Fibroblast of lung (primary cell): ENCODE data around the gene CRABP2. TPM values are rescaled to one million over a fixed set of nuclear protein-coding genes. Genes with fewer than 3 reads are reported as not detected.

ENCODE experiments used
- DNase-seq, 2 donors: peaks; one replicate each; pipeline versions ENCODE4 v3.0.0 to v3.0.0-alpha.2; 2010; ENCODE audit warnings: low read depth in 2 of 2
- H2AFZ ChIP-seq: 2 replicates; pipeline ENCODE4 v1.5.1; 2012; ENCODE audit warnings: low read length, control low read depth, inconsistent platforms
- H3K27ac ChIP-seq: 2 replicates; pipeline ENCODE4 v1.5.1; 2011; ENCODE audit warnings: low read length, control low read depth; ENCODE audit not compliant: insufficient read depth
- H3K27me3 ChIP-seq: 2 replicates; pipeline ENCODE4 v1.5.1; 2011; ENCODE audit warnings: mild to moderate bottlenecking, low read length; ENCODE audit not compliant: control insufficient read depth, insufficient read depth
- H3K36me3 ChIP-seq: 2 replicates; pipeline ENCODE4 v1.5.1; 2011; ENCODE audit warnings: low read length; ENCODE audit not compliant: control insufficient read depth, insufficient read depth
- H3K4me1 ChIP-seq: 2 replicates; pipeline ENCODE4 v1.5.1; 2011; ENCODE audit warnings: low read length; ENCODE audit not compliant: control insufficient read depth, insufficient read depth; ENCODE audit errors: extremely low read depth
- H3K4me2 ChIP-seq: 2 replicates; pipeline ENCODE4 v1.5.1; 2011; ENCODE audit warnings: low read length, control low read depth; ENCODE audit not compliant: insufficient read depth; ENCODE audit errors: extremely low read depth
- H3K4me3 ChIP-seq, 4 experiments: fragments of 200-600 bp in 1 of 4; sonication (generic) in 1 of 4; replicated peaks in 1 of 4; 2 replicates each; pipeline ENCODE4 v1.5.1; 2011 to 2016; ENCODE audit warnings: low read length in 4 of 4, low read depth in 3 of 4, mild to moderate bottlenecking in 3 of 4, control low read depth in 2 of 4, inconsistent platforms in 1 of 4, mixed read lengths in 1 of 4; ENCODE audit not compliant: insufficient read depth in 1 of 4; ENCODE audit errors: control extremely low read depth in 1 of 4
- H3K79me2 ChIP-seq: 2 replicates; pipeline ENCODE4 v1.5.1; 2012; ENCODE audit warnings: mild to moderate bottlenecking, low read length, inconsistent platforms; ENCODE audit not compliant: control insufficient read depth, insufficient read depth
- H3K9ac ChIP-seq: 2 replicates; pipeline ENCODE4 v1.5.1; 2011; ENCODE audit warnings: mild to moderate bottlenecking, low read length, control low read depth; ENCODE audit not compliant: insufficient read depth
- H3K9me3 ChIP-seq: 2 replicates; pipeline ENCODE4 v1.5.1; 2012; ENCODE audit warnings: low read depth, low read length; ENCODE audit not compliant: control insufficient read depth, insufficient read depth
- H4K20me1 ChIP-seq: 2 replicates; pipeline ENCODE4 v1.5.1; 2011; ENCODE audit warnings: low read length; ENCODE audit not compliant: control insufficient read depth, insufficient read depth; ENCODE audit errors: extremely low read depth
- EZH2 ChIP-seq: IDR thresholded peaks from 2 replicates; pipeline ENCODE4 v1.5.1; 2012; ENCODE audit warnings: low read length, control low read depth, mild to moderate bottlenecking; ENCODE audit errors: missing control alignments
- polyA plus RNA-seq, 2 donors: library from polyadenylated mRNA; depleted of rRNA in 1 of 2; stranded (reverse) in 1 of 2; unstranded in 1 of 2; fragments of >200 nt; gene quantifications; 2 replicates each; pipeline ENCODE4 v1.2.1, GENCODE V29; 2011 to 2012; ENCODE audit warnings: missing spikeins in 1 of 2
- total RNA-seq: library from RNA; depleted of rRNA; stranded (reverse); fragments of >200 nt; gene quantifications from 2 replicates; pipeline ENCODE4 v1.2.1, GENCODE V29; 2014
- TF ChIP-seq, protein P1 (sequence below), 2 donors: IDR thresholded peaks in 1 of 2; conservative IDR thresholded peaks in 1 of 2; 1 replicate in 1 of 2; 2 replicates in 1 of 2; pipeline ENCODE4 v1.5.1; 2011 to 2012; ENCODE audit warnings: low read length in 2 of 2, control low read depth in 1 of 2, inconsistent platforms in 1 of 2, low read depth in 1 of 2, mild to moderate bottlenecking in 1 of 2

CRABP2 gene
- total and polyA plus RNA-seq, 2 donors (not counting 1 experiment from before 2014, with no cell fraction given): 48.9 to 70.4 TPM

DNA sequence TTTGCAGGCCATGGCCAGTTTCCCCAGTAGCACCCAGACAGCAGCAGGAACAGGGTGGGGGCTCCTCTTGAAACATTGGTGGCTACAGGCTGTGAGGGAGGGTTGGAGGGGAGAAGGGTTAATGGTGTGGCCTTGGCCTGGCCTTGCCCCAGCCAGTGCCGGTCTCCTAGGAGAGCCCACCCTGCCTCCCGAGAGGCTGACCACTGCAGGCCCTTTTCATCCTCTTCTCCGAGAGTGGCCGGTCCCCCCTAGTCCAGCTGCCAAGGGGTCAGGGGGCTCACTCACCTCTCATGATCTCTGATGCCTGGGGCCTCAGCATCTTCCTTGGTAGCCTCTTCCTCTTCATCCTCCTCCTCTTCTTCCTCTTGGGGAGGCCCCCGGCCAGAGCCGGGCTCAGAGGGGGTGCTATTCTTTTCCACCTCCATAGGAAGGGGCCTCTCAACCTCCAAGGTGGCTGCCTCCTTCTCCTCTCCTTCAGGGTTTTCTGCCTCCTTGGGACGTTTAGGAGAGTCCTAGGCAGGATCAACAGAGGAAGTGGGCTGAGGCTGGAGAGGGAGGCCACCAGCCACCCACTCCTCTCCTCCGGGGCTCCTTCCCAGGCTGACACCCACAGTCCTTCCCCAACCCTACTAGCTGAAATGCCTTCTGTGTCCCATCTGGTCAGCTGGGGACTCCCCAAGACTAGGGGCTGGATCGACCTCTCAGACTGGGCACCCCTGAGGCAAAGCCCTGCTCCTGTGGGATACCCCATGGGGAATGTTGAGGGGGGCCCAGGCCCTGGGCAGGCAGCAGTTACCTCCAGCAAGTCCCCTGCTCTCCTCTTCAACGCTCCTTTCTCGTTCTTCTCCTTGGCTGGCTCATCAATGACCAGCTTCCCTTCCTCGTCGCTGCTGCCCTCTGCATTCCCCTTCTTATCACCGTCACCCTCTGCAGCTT, 38.3 kb upstream of the CRABP2 start:
- no peak for DNase-seq
- H3K9ac ChIP-seq: no peak overlapping the region
- peaks cover 20% of the 10 kb centered on the region for H3K36me3 ChIP-seq
- no peak overlapping the region for H3K27ac ChIP-seq
- H3K79me2 ChIP-seq: peaks cover 59% of the 10 kb centered on the region
- no peaks in the 10 kb centered on the region for H3K9me3 ChIP-seq
- TF ChIP-seq, protein P1, sequence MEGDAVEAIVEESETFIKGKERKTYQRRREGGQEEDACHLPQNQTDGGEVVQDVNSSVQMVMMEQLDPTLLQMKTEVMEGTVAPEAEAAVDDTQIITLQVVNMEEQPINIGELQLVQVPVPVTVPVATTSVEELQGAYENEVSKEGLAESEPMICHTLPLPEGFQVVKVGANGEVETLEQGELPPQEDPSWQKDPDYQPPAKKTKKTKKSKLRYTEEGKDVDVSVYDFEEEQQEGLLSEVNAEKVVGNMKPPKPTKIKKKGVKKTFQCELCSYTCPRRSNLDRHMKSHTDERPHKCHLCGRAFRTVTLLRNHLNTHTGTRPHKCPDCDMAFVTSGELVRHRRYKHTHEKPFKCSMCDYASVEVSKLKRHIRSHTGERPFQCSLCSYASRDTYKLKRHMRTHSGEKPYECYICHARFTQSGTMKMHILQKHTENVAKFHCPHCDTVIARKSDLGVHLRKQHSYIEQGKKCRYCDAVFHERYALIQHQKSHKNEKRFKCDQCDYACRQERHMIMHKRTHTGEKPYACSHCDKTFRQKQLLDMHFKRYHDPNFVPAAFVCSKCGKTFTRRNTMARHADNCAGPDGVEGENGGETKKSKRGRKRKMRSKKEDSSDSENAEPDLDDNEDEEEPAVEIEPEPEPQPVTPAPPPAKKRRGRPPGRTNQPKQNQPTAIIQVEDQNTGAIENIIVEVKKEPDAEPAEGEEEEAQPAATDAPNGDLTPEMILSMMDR (conservative IDR thresholded peaks at IDR 0.05 in 1 of 2, IDR thresholded peaks at IDR 0.05 in 1 of 2; ENCODE audit: low read depth in 1 of 2, low read length in 2 of 2): no peak
- TF ChIP-seq EZH2: no peak
- no peaks in the 10 kb centered on the region for H4K20me1 ChIP-seq
- H3K4me3 ChIP-seq: no peak overlapping the region
- peaks cover 29% of the 10 kb centered on the region for H3K4me1 ChIP-seq
- H2AFZ ChIP-seq: no peak overlapping the region
- H3K27me3 ChIP-seq: no peaks in the 10 kb centered on the region
- no peak overlapping the region for H3K4me2 ChIP-seq

DNA sequence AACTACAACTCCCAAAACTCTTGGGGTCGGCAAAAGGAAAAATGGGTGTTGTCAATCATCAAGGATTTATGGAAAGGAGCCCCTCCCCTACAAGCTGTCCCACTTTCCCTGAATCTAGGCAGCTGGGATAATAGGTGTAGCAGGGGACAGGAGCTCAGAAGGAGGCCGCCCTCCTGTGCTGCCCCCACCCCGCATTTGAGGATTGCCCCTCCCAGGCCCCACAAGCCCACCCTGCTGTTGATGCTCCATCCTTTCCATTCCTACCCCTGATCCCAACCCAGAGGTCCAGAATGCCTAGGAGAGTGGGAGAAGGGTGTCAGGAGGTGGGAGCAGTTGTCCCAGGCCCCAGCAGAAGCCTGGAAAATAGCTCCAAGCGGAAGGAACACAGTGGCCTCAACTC, 37.4 kb upstream of the CRABP2 start:
- DNase-seq: no peak
- H3K79me2 ChIP-seq: peaks cover 51% of the 10 kb centered on the region
- H3K36me3 ChIP-seq: peaks cover 22% of the 10 kb centered on the region

DNA sequence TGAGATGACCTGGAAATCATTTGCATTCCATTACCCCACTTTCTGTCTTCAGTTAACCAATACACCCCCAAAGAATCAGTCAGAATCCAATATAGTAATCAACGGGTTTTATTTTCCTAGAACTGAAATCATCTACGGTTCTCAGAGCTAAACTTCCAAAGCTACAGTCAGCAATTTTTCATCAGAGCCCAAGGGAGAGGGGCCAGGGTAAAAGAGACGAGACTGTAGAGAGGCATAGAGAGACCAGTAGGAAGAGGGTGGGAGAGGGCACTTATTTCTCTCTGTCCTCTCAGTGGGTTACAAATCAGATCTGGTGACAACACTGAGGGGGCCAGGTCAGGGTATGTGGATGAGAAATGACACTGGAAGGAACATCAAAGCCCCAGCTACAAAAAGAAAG, 36.6 kb upstream of the CRABP2 start:
- no peak for TF ChIP-seq EZH2
- TF ChIP-seq, protein P1 (conservative IDR thresholded peaks at IDR 0.05 in 1 of 2, IDR thresholded peaks at IDR 0.05 in 1 of 2; ENCODE audit: low read depth in 1 of 2, low read length in 2 of 2): no peak
- peaks cover 44% of the 10 kb centered on the region for H3K79me2 ChIP-seq
- no peaks in the 10 kb centered on the region for H4K20me1 ChIP-seq
- no peak overlapping the region for H2AFZ ChIP-seq
- H3K9me3 ChIP-seq: no peaks in the 10 kb centered on the region
- H3K4me1 ChIP-seq: peaks cover 16% of the 10 kb centered on the region
- no peak for DNase-seq
- H3K27ac ChIP-seq: peak overlapping the region; percentile 29
- H3K27me3 ChIP-seq: no peaks in the 10 kb centered on the region
- H3K4me3 ChIP-seq: no peak overlapping the region
- H3K4me2 ChIP-seq: no peak overlapping the region
- H3K36me3 ChIP-seq: peaks cover 24% of the 10 kb centered on the region
- no peak overlapping the region for H3K9ac ChIP-seq

More for the DNA sequence above, 37.4 kb upstream of the CRABP2 start:
- no peak overlapping the region for H3K9ac ChIP-seq
- peaks cover 22% of the 10 kb centered on the region for H3K4me1 ChIP-seq
- H4K20me1 ChIP-seq: no peaks in the 10 kb centered on the region
- no peak overlapping the region for H3K4me2 ChIP-seq
- no peaks in the 10 kb centered on the region for H3K27me3 ChIP-seq
- H3K27ac ChIP-seq: no peak overlapping the region
- TF ChIP-seq, protein P1 (conservative IDR thresholded peaks at IDR 0.05 in 1 of 2, IDR thresholded peaks at IDR 0.05 in 1 of 2; ENCODE audit: low read depth in 1 of 2, low read length in 2 of 2): no peak
- no peak for TF ChIP-seq EZH2
- H3K4me3 ChIP-seq: no peak overlapping the region
- no peaks in the 10 kb centered on the region for H3K9me3 ChIP-seq
- H2AFZ ChIP-seq: no peak overlapping the region
